Testis (tissue), 2 donors: ENCODE measurements around the gene HUNK.

ENCODE experiments used
- CTCF ChIP-seq, 3 experiments: fragments of 450-650 bp in 2 of 3; fragments of 200-600 bp in 1 of 3; sonication (generic) in 1 of 3; IDR thresholded peaks; one replicate each; pipeline ENCODE4 v1.5.1; 2016 to 2019; ENCODE audit warnings: antibody characterized with exemption in 3 of 3, mild to moderate bottlenecking in 2 of 3, moderate library complexity in 1 of 3
- POLR2A ChIP-seq: fragments of 450-650 bp; IDR thresholded peaks from one replicate; pipeline ENCODE4 v1.6.1; 2017; ENCODE audit warnings: antibody characterized with exemption, mild to moderate bottlenecking, moderate library complexity

- TF ChIP-seq CTCF (IDR thresholded peaks at IDR 0.05) (no peak), POLR2A (no peak)
These were observed 27.6 kb upstream of the HUNK start for GRCh38 chr21:31845151-31845729.
